ENCODE measurements around the gene EIF4A3.
"Not testable (repeated sequence)": the region's sequence is repeated elsewhere in the genome, so short reads cannot be mapped to it uniquely, and the experiment has no call there.

The EIF4A3 gene

DNA sequence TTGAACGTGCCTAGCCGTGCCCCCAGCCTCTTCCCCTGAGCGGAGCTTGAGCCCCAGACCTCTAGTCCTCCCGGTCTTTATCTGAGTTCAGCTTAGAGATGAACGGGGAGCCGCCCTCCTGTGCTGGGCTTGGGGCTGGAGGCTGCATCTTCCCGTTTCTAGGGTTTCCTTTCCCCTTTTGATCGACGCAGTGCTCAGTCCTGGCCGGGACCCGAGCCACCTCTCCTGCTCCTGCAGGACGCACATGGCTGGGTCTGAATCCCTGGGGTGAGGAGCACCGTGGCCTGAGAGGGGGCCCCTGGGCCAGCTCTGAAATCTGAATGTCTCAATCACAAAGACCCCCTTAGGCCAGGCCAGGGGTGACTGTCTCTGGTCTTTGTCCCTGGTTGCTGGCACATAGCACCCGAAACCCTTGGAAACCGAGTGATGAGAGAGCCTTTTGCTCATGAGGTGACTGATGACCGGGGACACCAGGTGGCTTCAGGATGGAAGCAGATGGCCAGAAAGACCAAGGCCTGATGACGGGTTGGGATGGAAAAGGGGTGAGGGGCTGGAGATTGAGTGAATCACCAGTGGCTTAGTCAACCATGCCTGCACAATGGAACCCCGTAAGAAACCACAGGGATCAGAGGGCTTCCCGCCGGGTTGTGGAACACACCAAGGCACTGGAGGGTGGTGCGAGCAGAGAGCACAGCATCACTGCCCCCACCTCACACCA lies 44.8 kb downstream of the EIF4A3 start:
- peak in 11 of 56 donors; percentile 14 to 64 (median 37) for DNase-seq

DNA sequence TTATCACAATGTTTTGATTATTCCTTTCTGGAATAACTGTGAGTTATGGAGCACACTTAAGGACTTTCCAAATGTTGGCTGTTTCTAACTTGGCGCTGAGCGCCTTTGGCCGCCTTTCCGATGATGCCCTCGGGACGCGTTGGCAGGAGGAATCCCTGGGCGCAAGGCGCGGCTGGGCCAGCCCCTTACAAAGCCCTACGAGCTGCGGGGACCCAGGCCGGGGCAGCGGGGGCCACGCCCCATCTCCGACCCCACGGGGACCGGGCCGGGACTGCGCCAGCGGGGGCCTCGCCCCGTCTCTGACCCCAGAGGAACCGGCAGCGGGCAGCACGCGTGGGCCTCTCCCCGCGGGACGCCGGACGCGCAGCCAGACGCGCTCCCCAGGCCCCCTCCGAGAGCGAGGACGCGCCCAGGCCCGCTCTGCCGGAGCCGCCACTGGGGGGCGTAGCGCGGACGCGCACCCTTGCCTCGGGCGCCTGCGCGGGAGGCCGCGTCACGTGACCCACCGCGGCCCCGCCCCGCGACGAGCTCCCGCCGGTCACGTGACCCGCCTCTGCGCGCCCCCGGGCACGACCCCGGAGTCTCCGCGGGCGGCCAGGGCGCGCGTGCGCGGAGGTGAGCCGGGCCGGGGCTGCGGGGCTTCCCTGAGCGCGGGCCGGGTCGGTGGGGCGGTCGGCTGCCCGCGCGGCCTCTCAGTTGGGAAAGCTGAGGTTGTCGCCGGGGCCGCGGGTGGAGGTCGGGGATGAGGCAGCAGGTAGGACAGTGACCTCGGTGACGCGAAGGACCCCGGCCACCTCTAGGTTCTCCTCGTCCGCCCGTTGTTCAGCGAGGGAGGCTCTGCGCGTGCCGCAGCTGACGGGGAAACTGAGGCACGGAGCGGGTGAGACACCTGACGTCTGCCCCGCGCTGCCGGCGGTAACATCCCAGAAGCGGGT lies 45.6 kb downstream of the EIF4A3 start, which contains the start of gene GAA:
Gene GAA (plus strand): TSS at position 571 of the 935 bp plus-strand sequence. CDS start 3,006 bp downstream, outside the sequence.
- peak in 52 of 56 donors; percentile 38 to 90 (median 74) for DNase-seq

DNA sequence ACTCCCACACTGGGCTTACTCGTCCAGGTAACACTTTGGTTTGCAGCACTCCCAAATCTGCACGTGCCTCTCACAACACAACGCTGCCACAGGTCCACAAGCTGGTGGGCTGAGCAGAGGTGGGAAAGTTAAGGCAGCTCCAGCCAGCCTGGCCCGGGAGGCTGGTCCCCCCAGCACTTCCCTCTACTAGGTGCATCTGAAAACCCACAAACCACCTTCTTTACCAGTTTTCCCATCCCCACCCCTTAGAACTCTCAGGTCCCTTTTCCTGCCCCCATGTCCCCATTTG lies 46.9 kb downstream of the EIF4A3 start:
- no peak for DNase-seq

DNA sequence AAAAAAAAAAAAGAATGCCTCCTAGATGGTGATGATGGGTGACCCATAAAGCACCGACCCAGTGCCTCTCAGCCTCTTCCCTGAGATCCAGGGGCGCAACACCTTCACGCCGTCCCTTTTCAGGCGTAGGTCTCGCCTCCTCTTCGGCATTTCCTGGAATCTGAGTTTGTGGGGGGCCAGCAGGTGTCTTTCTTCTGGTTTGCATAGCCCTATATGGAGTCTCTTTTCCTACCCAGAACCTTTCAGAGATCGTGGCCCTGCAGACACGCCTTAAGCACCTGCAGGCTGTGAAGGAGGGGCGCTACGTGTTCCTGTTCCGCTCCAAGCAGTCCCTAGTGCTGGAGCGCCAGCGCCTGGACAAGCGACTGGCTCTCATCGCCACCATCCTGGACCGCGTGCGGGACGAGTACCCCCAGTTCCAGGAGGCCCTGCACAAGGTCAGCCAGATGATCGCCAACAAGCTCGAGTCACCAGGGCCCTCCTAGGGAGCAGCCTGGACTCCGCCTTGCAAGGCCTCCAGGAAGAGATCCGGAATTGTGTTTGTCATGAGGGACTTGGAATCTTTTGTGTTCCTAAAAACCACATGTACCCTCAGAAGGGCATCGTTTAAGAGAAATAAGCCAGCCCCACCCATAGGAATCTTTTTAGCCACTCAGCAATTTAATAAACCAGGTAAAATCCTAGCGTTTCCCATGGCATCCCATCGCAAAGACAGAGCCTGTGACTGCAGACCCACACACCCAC lies 47.5 kb downstream of the EIF4A3 start:
- no peak for DNase-seq

DNA sequence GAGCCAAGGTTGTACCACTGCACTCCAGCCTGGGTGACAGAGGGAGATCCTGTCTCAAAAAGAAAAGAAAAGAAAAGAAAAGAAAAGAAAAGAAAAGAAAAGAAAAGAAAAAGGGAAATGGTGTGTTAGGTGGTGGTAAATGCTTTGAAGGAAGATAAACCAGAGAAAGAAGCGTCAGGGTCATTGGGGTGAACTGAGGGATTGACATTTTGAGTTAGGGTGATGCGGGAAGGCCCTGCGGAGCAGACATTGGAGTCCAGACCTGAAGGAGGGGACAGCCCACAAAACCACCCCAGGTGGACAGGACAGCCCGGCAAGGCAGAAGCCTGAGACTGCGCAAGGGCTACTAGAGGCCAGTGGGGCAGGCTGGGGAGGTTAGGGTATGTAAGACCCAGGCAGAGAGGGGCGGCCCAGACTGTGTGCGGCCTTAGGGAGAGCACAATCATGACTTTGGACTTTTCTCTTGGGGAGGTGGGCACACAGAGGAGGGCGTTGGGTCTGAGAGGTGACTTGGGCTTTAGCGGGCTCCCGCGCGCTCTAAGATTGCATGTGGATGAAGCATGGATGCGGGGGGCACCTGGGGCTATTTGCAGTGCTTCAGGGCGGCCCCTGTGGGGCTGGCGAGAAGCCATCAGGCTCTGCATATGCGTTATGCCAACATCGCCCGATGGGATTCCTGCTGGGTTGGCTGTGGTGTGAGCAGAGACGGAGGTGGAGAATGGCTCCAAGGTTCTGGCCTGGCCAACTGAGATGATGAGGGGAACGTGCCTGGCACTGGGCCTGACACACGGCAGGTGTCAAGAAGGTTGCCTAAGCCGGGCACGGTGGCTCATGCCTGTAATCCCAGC lies 48.9 kb downstream of the EIF4A3 start:
- DNase-seq = no peak

DNA sequence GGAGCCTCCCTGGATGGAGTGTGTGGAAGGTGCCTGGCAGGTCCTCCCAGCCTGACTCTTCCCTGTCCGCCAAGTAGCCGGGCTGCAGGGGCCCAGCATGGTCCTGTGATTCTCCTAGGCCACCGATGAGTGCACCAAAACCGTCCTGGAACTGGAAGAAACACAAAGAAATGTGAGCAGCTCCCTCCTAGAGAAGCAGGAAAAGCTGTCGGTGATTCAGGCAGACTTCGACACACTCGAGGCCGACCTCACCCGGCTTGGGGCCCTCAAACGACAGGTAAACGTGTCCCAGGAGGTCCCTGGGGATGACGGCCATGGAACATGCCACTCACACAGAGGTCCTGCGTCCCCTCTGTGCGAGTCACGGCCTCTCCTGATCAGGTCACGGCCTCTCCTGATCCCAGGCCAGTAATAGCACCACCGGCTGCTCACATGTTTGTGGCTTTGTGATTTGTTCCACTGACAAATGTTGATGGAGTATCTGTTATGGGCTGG lies 49.8 kb downstream of the EIF4A3 start:
- no peak for DNase-seq

DNA sequence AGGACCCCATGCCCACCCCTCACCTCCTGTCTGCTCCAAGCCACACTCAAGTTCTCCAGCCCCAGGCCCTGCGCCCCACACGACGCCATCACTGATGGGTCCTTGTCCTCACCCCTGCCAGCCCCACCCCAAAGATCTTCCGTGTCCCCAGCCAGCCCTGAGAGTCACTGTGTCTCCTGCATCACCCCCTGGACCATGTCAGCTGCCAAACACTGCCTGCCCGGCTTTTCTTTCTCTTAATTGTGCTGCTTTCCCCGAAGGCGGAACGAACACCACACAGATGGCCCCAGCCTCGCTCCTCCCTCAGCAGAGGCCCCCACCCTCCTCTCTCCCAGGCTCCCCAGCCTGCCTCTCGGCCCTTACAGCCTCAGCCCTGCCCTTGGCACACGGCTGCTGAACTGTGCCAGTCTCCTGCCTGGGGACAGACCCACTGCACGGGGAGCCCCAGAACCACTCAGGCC lies 50.3 kb downstream of the EIF4A3 start:
- no peak for DNase-seq

DNA sequence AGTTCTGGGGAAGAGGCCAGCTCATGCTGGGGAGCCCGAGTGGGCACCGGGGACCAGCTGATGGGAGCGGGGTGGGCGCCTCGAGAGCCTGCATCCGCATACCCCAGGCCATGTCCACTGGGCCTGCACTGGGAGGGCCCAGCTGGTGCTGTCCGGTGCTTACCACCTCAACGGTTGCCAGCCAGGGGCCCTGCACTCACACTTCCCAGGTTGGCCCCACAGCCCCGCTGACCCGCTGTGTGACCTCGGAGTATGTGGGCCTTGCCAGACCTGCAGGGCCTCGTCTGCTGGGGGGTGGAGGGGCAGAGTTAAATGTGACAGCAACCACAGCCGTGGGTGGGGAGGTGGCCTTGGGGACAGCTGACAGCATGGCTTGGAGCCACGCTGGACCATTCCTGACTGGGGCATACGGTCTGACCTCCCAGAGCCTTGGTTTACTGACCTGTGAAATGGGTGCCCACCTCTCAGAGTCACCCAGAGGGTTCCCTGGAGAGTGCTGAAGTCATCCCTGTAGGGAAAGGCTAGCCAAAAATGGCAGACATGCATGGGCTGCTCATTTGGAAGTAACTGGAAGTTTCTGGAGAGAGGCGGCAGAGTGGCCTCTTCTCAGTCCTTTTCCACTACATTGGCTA lies 51.0 kb downstream of the EIF4A3 start:
- DNase-seq = no peak

DNA sequence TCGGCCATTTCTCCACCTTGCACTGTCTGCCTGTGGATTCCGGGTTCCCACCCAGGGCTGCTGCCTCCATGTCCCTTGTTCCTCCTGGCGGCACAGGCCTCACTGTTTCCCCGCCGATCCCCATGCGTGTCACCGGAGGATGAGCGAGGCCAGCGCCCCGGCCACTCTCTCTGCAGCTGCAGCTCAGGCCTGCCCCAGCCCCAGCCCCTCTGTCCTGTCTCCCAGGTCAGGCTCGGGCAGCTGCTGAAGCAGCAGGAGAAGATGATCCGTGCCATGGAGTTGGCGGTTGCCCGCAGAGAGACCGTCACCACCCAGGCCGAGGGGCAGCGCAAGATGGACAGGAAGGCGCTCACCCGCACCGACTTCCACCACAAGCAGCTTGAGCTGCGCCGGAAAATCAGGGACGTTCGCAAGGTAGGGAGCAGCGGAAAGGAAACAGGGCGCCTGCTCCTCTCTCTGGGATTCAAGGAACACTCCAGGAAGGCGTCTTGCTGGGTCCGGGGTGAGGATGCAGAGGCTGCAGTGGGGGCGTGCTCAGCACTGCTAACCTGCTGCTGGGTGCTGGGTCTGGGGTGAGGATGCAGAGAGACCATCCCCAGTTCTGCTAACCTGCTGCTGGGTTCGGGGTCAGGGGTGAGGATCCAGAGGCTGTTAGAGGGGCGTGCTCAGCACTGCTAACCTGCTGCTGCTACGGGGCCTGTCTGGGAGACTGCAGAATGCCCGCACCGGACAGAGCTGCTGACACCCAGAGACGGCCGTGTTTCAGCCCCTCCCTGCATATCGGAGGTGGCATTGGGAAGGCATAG lies 51.7 kb downstream of the EIF4A3 start:
- no peak for DNase-seq

DNA sequence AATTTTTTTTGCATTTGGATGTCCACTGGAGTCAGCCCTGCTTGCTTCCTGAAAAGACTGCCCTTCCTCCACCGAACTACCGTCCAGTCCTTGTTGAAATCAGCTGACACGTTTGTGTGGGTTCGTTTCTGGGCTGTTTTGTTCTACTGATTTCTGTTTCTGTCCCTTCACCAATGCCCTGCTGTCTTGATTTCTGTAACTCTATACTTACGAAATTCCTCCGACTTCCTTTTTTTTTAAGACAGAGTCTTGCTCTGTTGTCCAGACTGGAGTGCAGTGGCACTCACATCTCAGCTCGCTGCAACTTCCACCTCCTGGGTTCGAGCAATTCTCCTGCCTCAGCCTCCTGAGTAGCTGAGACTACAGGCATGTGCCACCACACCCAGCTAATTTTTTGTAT lies 54.0 kb downstream of the EIF4A3 start:
- DNase-seq = peak in 1 of 56 donors; percentile 20

DNA sequence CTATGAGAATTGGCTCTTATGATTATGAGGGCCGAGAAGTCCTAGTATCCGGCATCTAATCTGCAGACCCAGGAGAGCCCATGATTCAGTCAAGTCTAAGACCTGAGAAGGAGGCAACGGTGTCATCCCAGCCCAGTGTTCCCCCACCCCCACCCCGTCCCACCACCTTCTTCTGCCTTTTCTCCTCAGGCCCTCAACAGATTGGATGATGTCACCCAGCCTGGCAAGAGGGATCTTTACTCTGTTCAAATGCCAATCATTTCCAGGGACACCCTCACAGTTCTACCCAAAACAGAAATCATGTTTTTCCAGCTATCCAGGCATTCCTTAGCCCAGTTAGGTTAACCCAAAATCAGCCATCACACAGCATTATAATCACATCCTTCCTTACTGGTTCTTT lies 55.6 kb downstream of the EIF4A3 start:
- DNase-seq = no peak

DNA sequence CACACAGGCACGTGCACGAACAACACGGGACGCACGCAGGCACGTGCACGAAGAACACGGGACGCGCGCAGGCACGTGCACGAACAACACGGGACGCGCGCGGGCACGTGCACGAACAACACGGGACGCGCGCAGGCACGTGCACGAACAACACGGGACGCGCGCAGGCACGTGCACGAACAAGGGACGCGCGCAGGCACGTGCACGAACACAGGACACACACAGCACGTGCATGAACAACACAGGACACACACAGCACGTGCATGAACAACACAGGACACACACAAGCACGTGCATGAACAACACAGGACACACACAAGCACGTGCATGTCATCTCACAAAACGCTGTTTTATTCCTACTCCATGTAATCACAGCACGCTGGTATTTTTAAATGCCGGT lies 56.8 kb downstream of the EIF4A3 start:
- DNase-seq = not testable (repeated sequence)

DNA sequence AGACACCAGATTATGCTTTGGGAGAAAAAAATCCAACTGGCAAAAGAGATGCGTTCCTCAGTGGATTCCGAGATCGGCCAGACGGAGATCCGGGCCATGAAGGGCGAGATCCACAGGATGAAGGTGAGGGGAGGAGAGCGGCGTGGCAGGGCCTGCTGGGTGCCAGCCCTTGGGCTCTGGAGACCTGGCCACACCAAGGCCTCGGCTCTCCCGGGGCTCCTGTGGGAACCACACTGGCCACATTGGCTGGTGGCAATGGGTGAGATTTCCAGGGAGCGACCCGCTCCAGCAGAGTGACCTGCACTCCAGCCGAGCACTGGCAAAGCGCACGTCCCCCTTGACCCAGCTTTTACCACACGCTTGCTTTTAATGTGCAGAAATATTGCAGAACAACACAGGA lies 57.2 kb downstream of the EIF4A3 start:
- DNase-seq = no peak

DNA sequence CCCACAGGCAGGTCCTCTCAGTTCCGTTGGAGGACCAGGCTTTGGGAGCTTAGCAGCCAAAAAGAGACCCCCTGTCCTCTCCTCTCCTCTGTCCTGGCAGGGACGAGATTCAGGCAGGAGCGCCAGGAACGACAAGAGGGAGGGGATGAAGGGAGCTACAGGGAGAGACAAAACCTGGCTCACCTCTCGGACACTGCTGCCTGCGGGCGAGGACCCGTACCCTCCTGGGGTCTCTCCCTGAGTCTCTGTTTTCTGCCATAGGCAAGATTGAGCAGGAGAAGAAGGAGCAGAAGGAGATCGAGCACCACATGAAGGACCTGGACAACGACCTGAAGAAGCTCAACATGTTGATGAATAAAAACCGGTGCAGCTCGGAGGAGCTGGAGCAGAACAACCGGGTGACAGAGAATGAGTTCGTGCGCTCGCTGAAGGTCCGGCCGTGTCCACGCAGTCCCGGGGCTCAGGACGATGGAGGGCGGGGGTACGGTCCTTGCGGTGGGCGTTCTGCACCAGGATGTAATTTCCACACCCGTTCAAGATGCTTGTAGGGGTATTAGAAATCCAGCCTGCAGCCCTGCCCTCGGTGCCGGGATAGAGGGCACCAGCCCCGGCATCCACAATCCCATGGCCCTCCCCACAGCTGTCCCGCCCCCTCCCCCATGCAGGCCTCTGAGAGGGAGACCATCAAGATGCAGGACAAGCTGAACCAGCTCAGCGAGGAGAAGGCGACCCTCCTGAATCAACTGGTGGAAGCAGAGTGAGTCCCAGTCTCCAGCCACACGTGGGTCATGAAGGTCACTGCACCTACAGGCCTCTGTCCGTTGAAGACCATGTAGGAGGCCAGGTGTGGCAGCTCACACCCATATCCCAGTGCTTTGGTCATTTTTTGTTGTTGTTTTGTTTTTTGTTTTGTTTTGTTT lies 59.3 kb downstream of the EIF4A3 start:
- no peak for DNase-seq

DNA sequence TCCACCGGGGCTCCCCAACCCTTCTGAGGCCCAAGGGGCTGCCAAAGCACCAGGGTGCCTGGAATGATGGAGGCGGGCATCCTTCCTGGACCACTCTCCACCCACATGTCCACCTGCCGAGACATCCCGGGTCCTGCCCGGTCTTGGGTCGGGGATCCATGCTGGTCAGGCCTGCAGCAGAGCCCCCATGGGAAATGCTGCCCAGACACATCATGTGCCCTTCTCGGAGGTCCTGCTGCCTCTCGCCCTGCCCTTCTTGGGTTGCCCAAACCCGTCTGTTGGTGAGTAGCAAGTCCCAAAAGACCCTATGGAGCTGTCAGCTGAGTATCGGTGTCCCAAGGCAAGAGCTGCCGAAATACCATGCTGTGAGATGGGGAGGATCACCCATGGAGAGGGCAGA lies 60.3 kb downstream of the EIF4A3 start:
- DNase-seq = no peak

DNA sequence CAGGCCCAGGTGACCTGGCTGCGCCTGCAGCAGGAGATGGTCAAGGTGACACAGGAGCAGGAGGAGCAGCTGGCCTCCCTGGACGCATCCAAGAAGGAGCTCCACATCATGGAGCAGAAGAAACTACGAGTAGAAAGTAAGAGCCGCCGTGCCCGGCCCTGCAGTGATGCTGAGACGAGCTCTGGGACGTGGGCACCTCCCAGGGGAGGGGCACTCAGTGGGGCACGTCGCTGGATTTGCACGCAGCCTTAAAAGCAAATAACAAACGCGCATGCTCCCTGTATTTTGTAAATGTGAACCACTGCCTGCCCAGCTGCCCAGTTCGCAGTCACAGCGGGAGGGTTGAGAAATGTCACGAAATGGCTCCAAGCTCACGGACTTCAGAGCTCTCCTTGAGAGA lies 60.8 kb downstream of the EIF4A3 start:
- no peak for DNase-seq

DNA sequence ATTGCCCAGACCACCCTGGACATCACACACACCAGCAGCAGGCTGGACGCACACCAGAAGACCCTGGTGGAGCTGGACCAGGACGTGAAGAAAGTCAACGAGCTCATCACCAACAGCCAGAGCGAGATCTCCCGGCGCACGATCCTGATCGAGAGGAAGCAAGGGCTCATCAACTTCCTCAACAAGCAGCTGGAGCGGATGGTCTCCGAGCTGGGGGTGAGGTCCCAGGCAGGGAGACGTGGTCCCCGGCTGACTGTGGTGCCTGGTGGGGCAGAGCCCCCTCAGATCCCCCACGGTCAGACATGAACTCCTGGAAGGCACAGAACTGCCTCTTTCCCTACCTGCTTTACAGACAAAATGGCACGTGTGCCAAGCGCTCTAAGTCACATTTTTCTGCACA lies 62.2 kb downstream of the EIF4A3 start:
- DNase-seq = no peak

All from nucleus accumbens (tissue), 56 donors.